Measurements from ENCODE around the gene S100A2. TPM values are rescaled to one million over a fixed set of nuclear protein-coding genes. Genes with fewer than 3 reads are reported as not detected.
A peak's percentile ranks its signal among the peaks of the same experiment; 100 is the strongest.

Gene S100A2
- total and polyA plus RNA-seq, 2 of the 13 experiments (the other 11 are each of a cell fraction or from before 2014, with no cell fraction given) = 1.2 TPM

- TF ChIP-seq, protein P1, sequence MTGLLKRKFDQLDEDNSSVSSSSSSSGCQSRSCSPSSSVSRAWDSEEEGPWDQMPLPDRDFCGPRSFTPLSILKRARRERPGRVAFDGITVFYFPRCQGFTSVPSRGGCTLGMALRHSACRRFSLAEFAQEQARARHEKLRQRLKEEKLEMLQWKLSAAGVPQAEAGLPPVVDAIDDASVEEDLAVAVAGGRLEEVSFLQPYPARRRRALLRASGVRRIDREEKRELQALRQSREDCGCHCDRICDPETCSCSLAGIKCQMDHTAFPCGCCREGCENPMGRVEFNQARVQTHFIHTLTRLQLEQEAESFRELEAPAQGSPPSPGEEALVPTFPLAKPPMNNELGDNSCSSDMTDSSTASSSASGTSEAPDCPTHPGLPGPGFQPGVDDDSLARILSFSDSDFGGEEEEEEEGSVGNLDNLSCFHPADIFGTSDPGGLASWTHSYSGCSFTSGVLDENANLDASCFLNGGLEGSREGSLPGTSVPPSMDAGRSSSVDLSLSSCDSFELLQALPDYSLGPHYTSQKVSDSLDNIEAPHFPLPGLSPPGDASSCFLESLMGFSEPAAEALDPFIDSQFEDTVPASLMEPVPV (CRISPR knock-in tag; IDR thresholded peaks at IDR 0.05) = no peak
- TF ChIP-seq, protein P2, sequence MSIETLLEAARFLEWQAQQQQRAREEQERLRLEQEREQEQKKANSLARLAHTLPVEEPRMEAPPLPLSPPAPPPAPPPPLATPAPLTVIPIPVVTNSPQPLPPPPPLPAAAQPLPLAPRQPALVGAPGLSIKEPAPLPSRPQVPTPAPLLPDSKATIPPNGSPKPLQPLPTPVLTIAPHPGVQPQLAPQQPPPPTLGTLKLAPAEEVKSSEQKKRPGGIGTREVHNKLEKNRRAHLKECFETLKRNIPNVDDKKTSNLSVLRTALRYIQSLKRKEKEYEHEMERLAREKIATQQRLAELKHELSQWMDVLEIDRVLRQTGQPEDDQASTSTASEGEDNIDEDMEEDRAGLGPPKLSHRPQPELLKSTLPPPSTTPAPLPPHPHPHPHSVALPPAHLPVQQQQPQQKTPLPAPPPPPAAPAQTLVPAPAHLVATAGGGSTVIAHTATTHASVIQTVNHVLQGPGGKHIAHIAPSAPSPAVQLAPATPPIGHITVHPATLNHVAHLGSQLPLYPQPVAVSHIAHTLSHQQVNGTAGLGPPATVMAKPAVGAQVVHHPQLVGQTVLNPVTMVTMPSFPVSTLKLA (IDR thresholded peaks at IDR 0.05) = no peak
- no peak for TF ChIP-seq NFYB (CRISPR knock-in tag; IDR thresholded peaks at IDR 0.05)
- no peak for TF ChIP-seq JUN (CRISPR knock-in tag; IDR thresholded peaks at IDR 0.05)
- no peak for TF ChIP-seq PRMT3 (CRISPR knock-in tag; IDR thresholded peaks at IDR 0.05; ENCODE audit: borderline replicate concordance, low read depth)
- peak; percentile 68 for TF ChIP-seq KAT8 (CRISPR knock-in tag; IDR thresholded peaks at IDR 0.05)
- no peak for TF ChIP-seq ZNF30 (CRISPR knock-in tag; IDR thresholded peaks at IDR 0.05)
- no peak for TF ChIP-seq ZSCAN29 (CRISPR knock-in tag; conservative IDR thresholded peaks at IDR 0.05)
- TF ChIP-seq ZNF263 (CRISPR knock-in tag; IDR thresholded peaks at IDR 0.05) = 0 out of 2 replicates have a peak, but pooled peaks have one; percentile 11
- peak; percentile 58 for TF ChIP-seq GATAD1 (CRISPR knock-in tag; IDR thresholded peaks at IDR 0.05)
- TF ChIP-seq DZIP1 (CRISPR knock-in tag; IDR thresholded peaks at IDR 0.05) = no peak
- TF ChIP-seq MAFK (conservative IDR thresholded peaks at IDR 0.05 in 1 of 2, IDR thresholded peaks at IDR 0.05 in 1 of 2; ENCODE audit: low read length in 2 of 2) = no peak
- TF ChIP-seq, protein P3, sequence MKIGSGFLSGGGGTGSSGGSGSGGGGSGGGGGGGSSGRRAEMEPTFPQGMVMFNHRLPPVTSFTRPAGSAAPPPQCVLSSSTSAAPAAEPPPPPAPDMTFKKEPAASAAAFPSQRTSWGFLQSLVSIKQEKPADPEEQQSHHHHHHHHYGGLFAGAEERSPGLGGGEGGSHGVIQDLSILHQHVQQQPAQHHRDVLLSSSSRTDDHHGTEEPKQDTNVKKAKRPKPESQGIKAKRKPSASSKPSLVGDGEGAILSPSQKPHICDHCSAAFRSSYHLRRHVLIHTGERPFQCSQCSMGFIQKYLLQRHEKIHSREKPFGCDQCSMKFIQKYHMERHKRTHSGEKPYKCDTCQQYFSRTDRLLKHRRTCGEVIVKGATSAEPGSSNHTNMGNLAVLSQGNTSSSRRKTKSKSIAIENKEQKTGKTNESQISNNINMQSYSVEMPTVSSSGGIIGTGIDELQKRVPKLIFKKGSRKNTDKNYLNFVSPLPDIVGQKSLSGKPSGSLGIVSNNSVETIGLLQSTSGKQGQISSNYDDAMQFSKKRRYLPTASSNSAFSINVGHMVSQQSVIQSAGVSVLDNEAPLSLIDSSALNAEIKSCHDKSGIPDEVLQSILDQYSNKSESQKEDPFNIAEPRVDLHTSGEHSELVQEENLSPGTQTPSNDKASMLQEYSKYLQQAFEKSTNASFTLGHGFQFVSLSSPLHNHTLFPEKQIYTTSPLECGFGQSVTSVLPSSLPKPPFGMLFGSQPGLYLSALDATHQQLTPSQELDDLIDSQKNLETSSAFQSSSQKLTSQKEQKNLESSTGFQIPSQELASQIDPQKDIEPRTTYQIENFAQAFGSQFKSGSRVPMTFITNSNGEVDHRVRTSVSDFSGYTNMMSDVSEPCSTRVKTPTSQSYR (CRISPR knock-in tag; IDR thresholded peaks at IDR 0.05; ENCODE audit: borderline replicate concordance) = peak; percentile 12; the same call in 1 of the 2 replicates
- TF ChIP-seq TOE1 (CRISPR knock-in tag; IDR thresholded peaks at IDR 0.05) = no peak
- TF ChIP-seq TRIM24 (CRISPR knock-in tag; IDR thresholded peaks at IDR 0.05) = no peak
- no peak for TF ChIP-seq HOXA9 (CRISPR knock-in tag; IDR thresholded peaks at IDR 0.05; ENCODE audit: borderline replicate concordance)
- TF ChIP-seq ZSCAN22 (CRISPR knock-in tag; IDR thresholded peaks at IDR 0.05) = no peak
- no peak for TF ChIP-seq ZSCAN9 (CRISPR knock-in tag; IDR thresholded peaks at IDR 0.05; ENCODE audit: borderline replicate concordance)
- TF ChIP-seq AGO1 (IDR thresholded peaks at IDR 0.05; ENCODE audit: low read depth, low read length, poor library complexity, severe bottlenecking) = no peak
- TF ChIP-seq ZNF24 (IDR thresholded peaks at IDR 0.05) = no peak
- no peak for TF ChIP-seq ZNF510 (CRISPR knock-in tag; IDR thresholded peaks at IDR 0.05; ENCODE audit: low read depth)
- no peak for TF ChIP-seq ZNF136 (CRISPR knock-in tag; IDR thresholded peaks at IDR 0.05; ENCODE audit: low read depth)
These were observed 2.9 kb upstream of the S100A2 start (continued) for GRCh38 chr1:153568367-153569099.

Measured in HepG2 (cell line).